Neutrophil (primary cell): ENCODE data around the gene SALL1.

ENCODE experiments used
- H3K27ac ChIP-seq: fragments of 200-600 bp; sonication (generic); 2 replicates; pipeline ENCODE4 v1.5.1; 2016; ENCODE audit warnings: mild to moderate bottlenecking, moderate library complexity
- H3K27me3 ChIP-seq: fragments of 200-600 bp; sonication (generic); 2 replicates; pipeline ENCODE4 v1.6.0; 2016; ENCODE audit warnings: mild to moderate bottlenecking
- H3K36me3 ChIP-seq: fragments of 200-600 bp; sonication (generic); 2 replicates; pipeline ENCODE4 v1.5.1; 2017
- H3K4me1 ChIP-seq, 2 experiments: fragments of 200-600 bp in 1 of 2; sonication (generic) in 1 of 2; 1 replicate in 1 of 2; 2 replicates in 1 of 2; pipeline versions ENCODE4 v1.5.1 to v1.6.1; 2013 to 2016; ENCODE audit warnings: low read depth in 1 of 2, low read length in 1 of 2, mild to moderate bottlenecking in 1 of 2, moderate library complexity in 1 of 2; ENCODE audit not compliant: control insufficient read depth in 1 of 2, insufficient read depth in 1 of 2
- H3K4me3 ChIP-seq, 2 experiments: fragments of 200-600 bp in 1 of 2; sonication (generic) in 1 of 2; 1 replicate in 1 of 2; 2 replicates in 1 of 2; pipeline ENCODE4 v1.5.1; 2013 to 2016; ENCODE audit warnings: low read depth in 1 of 2, low read length in 1 of 2, mild to moderate bottlenecking in 1 of 2, moderate library complexity in 1 of 2
- H3K9me3 ChIP-seq: fragments of 200-600 bp; sonication (generic); 2 replicates; pipeline ENCODE4 v1.5.1; 2016
- TF ChIP-seq, protein P1 (sequence below): fragments of 200-600 bp; sonication (generic); IDR thresholded peaks from 2 replicates; pipeline ENCODE4 v1.5.1; 2016; ENCODE audit warnings: antibody characterized with exemption

The SALL1 gene

DNA sequence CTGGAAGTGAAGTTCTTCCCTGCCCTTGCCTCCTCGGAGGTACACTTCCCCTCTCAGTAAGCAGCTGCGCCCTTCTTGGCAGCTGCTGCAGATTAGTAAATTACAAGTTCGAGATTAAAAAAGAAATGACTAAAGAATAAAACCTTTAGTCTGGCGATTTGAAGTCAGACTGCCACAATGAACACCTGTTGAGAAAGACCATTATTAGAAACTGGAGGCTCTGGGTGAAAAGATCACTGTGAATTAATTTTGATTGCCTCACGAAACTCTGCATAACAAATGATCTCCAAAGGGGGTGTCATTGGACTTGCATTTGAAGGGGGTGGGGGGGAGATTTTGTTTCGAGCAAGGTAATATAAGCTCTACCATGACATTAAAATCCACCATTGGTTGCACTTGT, 39.3 kb downstream of the SALL1 start:
- no peak overlapping the region for H3K4me3 ChIP-seq
- H3K27ac ChIP-seq, result no peak overlapping the region
- no peaks in the 10 kb centered on the region for H3K9me3 ChIP-seq
- TF ChIP-seq, protein P1, sequence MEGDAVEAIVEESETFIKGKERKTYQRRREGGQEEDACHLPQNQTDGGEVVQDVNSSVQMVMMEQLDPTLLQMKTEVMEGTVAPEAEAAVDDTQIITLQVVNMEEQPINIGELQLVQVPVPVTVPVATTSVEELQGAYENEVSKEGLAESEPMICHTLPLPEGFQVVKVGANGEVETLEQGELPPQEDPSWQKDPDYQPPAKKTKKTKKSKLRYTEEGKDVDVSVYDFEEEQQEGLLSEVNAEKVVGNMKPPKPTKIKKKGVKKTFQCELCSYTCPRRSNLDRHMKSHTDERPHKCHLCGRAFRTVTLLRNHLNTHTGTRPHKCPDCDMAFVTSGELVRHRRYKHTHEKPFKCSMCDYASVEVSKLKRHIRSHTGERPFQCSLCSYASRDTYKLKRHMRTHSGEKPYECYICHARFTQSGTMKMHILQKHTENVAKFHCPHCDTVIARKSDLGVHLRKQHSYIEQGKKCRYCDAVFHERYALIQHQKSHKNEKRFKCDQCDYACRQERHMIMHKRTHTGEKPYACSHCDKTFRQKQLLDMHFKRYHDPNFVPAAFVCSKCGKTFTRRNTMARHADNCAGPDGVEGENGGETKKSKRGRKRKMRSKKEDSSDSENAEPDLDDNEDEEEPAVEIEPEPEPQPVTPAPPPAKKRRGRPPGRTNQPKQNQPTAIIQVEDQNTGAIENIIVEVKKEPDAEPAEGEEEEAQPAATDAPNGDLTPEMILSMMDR, result no peak
- no peaks in the 10 kb centered on the region for H3K4me1 ChIP-seq
- no peaks in the 10 kb centered on the region for H3K36me3 ChIP-seq
- H3K27me3 ChIP-seq, result peaks cover 62% of the 10 kb centered on the region

DNA sequence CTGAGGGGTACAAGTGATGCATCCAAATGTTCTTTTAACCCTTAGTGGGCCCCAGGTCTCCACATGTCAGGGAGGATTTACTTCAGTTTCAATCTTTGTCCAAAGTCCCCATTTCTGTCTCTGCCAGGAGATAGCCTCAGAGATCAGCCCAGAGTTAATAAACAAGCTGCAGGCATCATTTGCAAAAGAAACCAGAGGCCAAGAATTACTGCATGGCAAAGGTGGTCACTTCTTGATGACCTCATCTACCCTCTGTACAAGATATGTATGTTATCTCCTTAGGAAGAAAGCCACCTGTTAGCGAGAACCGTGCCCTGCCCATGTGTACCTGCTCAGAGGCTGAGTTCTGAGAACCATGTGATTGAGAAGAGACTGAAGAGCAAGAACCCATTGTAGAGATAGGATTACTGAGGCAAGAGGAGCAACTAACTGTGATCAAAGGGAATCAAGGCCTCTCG, 40.3 kb downstream of the SALL1 start:
- TF ChIP-seq, protein P1, result no peak
- Histone ChIP-seq H3K9me3 (no peaks in the 10 kb centered on the region), H3K36me3 (no peaks in the 10 kb centered on the region), H3K27ac (no peak overlapping the region), H3K27me3 (peaks cover 53% of the 10 kb centered on the region), H3K4me1 (no peaks in the 10 kb centered on the region), H3K4me3 (no peak overlapping the region)

DNA sequence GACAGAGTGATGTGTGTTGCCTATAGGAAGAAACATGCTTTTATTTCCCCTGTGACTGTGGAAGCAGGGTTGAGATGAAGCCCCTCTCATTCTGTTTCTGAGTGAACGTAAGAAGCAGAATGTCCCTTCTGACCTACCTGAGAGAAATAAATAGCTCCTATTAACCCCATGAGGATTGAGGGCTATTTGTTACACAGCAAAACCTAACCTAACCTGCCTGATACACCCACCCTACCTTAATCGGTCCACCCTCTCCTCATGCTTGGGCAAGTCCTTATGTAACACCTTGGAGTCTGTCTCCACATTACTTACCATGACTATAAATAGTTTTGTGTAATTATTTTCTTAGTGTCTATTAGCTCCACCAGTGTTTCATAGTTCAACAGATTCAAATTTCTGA, 41.9 kb downstream of the SALL1 start:
- H3K27me3 ChIP-seq, result peaks cover 38% of the 10 kb centered on the region

DNA sequence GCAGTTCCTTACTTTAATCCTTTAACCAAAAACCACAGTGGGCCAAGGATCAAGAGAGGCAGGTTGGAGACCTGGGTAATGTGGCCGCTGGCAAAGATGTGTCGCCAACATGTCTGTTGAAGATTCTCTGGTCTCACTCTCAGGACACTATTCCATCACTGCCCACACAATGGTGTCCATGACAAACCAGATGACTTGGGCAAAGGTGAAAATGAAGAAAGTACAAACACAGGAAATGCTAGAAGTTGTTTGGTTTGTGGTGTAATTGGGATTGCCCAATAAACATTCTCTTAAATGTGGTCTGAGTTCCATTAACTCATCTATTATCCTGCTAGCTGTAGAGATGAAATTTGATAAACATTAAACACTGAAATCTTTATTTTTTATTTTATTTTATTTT, 43.3 kb downstream of the SALL1 start:
- H3K9me3 ChIP-seq, result no peaks in the 10 kb centered on the region
- H3K27ac ChIP-seq, result no peak overlapping the region
- H3K4me1 ChIP-seq, result no peaks in the 10 kb centered on the region
- H3K4me3 ChIP-seq, result no peak overlapping the region
- TF ChIP-seq, protein P1, result no peak
- peaks cover 24% of the 10 kb centered on the region for H3K27me3 ChIP-seq
- no peaks in the 10 kb centered on the region for H3K36me3 ChIP-seq

More for the DNA sequence above, 41.9 kb downstream of the SALL1 start:
- no peak overlapping the region for H3K4me3 ChIP-seq
- TF ChIP-seq, protein P1, result no peak
- no peaks in the 10 kb centered on the region for H3K36me3 ChIP-seq
- H3K9me3 ChIP-seq, result no peaks in the 10 kb centered on the region
- H3K27ac ChIP-seq, result no peak overlapping the region
- H3K4me1 ChIP-seq, result no peaks in the 10 kb centered on the region

DNA sequence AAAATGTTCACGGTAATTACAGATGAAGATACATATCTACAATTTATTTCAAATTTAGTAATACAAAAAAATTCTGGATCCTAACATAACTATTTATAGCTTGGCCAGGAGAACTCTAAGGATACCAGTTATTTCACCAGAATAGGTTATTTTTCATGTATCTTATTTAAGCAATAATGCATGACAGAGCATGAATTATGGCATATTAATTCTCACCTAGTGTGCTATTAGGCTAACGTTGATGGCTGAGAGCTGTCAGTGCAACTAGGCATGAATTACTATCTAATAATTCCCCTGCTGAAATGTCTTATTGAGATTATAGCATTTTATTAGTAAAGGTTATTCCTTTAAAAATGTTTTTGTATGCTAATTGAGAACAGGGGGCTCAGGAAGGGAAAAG, 44.5 kb downstream of the SALL1 start:
- Histone ChIP-seq H3K27me3 (peaks cover 12% of the 10 kb centered on the region), H3K9me3 (no peaks in the 10 kb centered on the region), H3K27ac (no peak overlapping the region), H3K36me3 (no peaks in the 10 kb centered on the region), H3K4me3 (no peak overlapping the region), H3K4me1 (no peaks in the 10 kb centered on the region)
- TF ChIP-seq, protein P1, result no peak

DNA sequence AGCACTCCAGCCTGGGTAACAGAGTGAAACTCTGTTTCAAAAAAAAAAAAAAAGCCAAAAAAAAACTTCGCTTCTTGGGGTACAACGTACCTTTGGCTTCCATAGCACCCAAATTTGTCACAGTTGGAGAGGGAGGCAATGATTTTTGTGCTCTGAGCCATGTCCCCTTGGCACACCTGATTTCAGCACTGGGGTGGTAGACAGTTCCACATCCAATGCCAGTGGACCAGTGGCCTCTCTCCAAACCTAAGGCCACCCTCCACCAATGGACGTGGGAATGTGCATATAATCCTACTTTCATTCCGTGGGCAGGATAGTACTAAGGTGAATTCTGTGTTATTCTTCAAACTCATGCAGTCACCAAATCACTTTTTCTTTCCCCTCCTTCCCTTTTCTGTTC, 47.5 kb downstream of the SALL1 start:
- Histone ChIP-seq H3K4me1 (no peaks in the 10 kb centered on the region), H3K27ac (no peak overlapping the region), H3K9me3 (no peaks in the 10 kb centered on the region), H3K27me3 (no peaks in the 10 kb centered on the region), H3K36me3 (no peaks in the 10 kb centered on the region), H3K4me3 (no peak overlapping the region)
- TF ChIP-seq, protein P1, result no peak
